GM21786 (cell line): Measurements from ENCODE around the gene SH2D3A.

ENCODE experiments used
- ATAC-seq: cut with Tn5 transposase; IDR thresholded peaks from one replicate; pipeline ENCODE4 v1.9.1; 2021; ENCODE audit not compliant: unreplicated experiment

SH2D3A gene

DNA sequence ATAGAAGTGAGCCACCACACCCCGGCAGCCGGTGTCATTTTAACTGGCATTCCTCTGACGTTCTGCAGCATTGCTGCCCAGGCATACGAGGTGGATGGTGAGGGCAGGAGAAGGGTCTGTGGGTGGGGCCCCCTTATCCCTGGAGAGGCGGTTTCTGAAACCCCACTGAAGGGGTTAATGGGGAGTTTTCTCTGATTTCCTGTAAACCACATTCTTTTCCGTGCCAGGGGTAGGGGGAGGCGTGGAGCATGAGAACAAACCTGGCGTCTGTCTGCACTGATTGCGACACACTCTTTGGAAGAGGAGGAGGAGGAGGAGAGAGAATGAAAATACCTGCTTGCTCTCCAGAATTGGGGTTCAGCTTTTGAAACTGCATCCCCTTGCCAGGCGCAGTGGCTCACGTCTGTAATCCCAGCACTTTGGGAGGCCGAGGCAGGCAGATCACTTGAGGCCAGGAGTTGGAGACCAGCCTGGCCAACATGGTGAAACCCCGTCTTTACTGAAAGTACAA, 44.1 kb downstream of the SH2D3A start:
- ATAC-seq = no peak

GRCh38 chr19:6721773-6722172, 45.5 kb downstream of the SH2D3A start:
- no peak for ATAC-seq

- ATAC-seq = no peak
Observed at GRCh38 chr19:6721138-6721474, 46.1 kb downstream of the SH2D3A start.

DNA sequence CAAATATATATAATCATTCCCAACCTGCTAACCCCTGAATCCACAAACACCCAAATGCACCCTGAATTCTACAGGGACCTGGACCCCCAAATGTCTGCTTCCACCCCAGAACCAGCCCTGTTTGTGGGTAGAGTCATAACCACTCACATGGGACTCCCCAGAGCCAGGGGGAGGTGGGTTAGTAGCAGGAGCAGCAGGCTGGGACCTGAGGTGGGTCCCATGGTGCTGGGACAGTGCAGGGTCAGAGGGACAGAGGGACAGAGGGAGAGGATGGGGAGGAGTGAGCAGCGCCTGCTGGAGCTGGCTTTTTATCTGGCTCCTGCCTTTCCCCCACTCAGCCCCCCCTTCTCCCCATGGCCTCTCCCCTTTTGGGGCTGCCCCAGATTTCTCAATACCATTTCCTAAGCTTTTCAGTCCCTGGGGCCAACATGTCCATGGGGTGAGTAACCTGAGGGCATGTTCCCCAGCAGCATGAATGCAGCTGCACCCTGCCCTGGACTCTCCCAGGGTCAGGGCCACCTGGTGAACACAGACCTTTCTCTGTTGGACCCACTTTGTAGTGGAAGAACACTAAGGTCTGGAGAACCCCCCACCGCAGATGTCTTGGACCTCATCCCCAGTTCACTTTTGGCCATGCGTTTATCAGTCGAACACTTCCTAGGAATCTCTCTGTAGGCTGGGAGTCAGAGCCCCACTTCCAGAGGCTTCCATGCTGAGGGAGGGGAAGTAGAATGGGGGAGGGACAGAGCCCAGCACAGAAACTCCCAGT, 46.7 kb downstream of the SH2D3A start, which contains the start of gene C3:
Gene C3, minus strand, starts transcription at position 282 of the 769 bp plus-strand sequence. Its CDS starts 61 bp downstream, at position 221.
- ATAC-seq = no peak

DNA sequence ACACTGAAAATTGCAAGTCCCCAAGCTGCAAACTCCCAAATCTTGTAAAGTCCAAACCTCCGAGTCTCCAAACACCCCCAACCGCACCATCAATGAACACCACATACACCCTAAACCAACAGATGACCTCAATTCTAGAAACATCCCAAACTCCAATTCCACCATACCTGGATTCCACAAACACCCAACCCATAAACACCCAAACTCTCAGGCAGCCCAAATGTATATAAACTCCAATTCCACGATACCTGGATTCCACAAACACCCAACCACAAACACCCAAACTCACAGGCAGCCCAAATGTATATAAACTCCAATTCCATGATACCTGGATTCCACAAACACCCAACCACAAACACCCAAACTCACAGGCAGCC, 47.3 kb downstream of the SH2D3A start:
- ATAC-seq = no peak

DNA sequence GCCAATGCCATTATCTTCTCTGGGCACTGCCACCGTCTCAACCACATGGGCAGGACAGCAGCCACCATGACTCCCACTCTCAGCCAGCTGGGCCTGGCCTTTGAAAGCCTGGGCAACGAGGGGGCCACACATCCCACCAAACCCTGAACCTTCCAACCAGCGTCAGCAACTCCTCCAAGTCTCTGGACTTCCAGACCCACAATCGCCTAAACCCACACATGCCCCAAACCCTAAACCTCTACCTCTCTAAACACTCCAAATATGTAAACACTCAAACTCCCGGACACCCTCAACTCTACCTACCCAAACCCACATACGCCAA, 47.7 kb downstream of the SH2D3A start:
- no peak for ATAC-seq

GRCh38 chr19:6718741-6719539, 48.3 kb downstream of the SH2D3A start:
- ATAC-seq = no peak

DNA sequence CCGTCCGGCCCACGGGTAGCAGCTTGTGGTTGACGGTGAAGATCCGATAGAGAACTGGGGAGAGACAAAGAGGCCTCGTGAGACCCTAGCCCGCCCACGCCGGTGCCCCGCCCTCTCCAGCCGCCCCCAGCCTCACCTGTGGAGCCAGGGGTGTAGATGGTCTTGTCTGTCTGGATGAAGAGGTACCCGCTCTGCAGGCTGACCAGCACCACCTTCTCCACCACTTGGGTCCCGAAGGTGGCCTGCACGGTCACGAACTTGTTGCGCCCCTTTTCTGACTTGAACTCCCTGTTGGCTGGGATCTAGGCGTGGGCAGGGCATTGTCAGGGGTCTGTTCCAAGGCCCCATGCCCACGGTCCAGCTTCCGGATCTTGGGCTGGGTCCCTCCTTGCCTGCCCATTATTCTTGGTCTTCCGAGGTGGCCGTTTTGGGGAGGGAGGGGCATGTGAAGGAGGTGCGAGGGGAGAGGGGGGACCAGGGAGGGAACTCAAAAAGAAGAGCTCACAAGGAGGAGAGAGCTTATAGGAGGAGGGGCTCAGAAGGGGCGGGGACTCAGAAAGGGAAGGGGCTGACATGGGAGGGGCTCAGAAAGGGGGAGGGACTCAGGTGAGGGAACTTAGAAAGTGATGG, 49.0 kb downstream of the SH2D3A start:
- ATAC-seq = no peak

DNA sequence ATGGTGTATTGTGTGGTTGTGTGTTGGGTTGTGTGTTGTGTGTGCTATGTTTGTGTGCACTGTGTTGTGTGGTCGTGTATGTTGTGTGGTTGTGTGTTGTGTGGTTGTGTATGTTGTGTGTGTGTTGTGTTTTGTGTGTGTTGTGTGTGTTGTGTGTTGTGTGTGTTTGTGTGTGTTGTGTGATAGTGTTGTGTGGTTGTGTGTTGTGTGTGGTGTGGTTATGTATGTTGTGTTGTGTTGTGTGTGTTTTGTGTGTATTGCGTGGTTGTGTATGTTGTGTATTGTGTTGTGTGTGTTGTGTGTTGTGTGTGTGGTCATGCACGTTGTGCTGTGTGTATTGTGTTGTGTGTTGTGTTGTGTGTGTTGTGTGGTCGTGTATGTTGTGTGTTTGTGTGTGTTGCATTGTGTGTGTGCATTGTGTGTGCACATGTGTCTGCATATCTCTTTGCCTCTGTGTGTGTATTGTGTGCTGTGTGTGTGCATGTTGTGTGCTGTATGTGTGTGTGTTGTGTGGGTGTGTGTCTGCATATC, 49.7 kb downstream of the SH2D3A start:
- ATAC-seq = no peak

- no peak for ATAC-seq
Observed at GRCh38 chr19:6717036-6717435, 50.2 kb downstream of the SH2D3A start.

DNA sequence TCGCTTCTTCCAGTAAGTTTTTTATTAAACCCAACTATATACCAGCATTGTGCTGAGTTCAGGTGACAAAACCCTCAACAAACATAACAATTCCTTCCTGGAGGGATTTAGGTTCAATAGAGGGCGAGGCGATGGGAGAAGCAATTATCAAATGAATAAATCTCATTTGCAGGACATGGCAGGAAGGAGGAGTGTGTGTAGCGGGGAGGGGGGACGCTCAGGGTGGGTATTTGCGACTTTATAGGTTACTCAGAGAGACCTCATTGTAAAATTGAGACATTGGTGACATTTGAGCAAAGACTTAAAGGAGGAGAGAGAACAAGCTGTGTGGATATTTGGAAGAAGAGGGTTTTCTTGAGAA, 50.6 kb downstream of the SH2D3A start:
- no peak for ATAC-seq

- ATAC-seq = no peak
Observed at GRCh38 chr19:6714749-6715555, 52.3 kb downstream of the SH2D3A start.

DNA sequence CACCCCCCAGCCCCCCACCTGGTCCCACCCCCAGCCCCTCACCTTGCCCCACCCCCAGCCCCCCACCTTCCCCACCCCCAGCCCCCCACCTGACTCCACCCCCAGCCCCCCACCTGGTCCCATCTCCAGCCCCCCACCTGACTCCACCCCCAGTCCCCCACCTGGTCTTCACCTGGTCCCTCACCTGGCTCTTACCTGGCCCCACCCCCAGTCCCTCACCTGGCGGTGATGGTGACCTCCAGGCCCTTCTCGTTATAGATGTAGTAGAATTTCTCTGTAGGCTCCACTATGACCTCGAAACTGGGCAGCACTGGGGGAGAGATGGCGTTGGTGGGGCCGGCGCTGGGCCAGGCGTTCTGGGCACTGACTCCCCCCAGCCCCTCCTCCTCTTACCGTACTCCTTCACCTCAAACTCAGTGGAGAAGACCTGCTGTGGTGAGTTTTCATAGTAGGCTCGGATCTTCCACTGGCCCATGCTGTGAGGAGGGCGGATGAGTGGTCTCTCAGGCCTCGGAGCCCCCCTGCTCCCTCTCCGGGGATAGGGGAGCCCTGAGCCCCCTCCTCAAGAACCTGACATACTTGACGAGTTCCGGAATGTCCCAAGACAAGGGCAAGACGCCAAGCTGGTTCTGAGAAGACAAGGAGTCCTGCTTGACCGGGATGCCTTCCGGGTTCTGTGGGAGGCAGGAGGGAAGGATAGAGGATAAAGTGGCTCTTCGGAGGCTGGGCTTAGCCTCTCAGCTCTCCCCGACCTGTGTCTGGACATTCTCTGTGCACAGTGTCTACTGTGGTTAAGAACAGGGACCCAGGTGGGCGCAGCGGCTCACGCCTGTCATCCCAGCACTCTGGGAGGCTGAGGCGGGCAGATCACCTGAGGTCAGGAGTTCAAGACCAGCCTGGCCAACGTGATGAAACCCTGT, 53.2 kb downstream of the SH2D3A start:
- ATAC-seq = no peak

- no peak for ATAC-seq
Observed at GRCh38 chr19:6712692-6713670, 54.3 kb downstream of the SH2D3A start.

GRCh38 chr19:6712231-6712630, 55.0 kb downstream of the SH2D3A start:
- no peak for ATAC-seq

DNA sequence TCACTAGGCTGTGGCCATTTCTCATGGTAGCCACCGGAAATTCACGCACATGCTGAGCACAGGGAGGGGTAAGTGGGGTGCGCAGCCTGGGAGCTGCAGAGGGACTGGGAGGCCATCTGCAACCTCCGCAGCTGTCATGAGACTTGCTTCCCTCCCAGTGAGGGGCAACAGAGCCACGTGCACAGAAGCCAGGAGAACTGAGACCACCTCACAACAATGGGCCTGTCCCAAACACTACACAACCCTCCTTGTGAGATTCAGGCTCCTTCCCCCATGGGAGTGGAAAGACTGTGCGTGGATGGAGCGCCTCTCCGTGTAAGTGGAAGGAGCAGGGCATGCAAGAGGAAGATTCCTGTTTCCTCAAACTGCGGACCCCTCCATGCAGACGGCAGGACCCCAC, 55.6 kb downstream of the SH2D3A start:
- no peak for ATAC-seq

- no peak for ATAC-seq
Observed at GRCh38 chr19:6711078-6711361, 56.2 kb downstream of the SH2D3A start.

GRCh38 chr19:6710273-6711077, 56.8 kb downstream of the SH2D3A start:
- no peak for ATAC-seq
